T-cell (primary cell): Measurements from ENCODE around the gene ZNF143. TPM values are rescaled to one million over a fixed set of nuclear protein-coding genes. Genes with fewer than 3 reads are reported as not detected.
A peak's percentile ranks its signal among the peaks of the same experiment; 100 is the strongest.

ENCODE experiments used
- ATAC-seq, 4 experiments: fragments of 200-7000 bp in 3 of 4; fragments of 150-1000 bp in 1 of 4; cut with Tn5 transposase; replicated peaks in 1 of 4; 1 replicate in 3 of 4; 2 replicates in 1 of 4; pipeline ENCODE4 v1.10.0; 2021; ENCODE audit warnings: moderate library complexity in 3 of 4, mild to moderate bottlenecking in 2 of 4, moderate number of reproducible peaks in 1 of 4
- CTCF ChIA-PET, 2 donors: fragments of 300-600 bp; sonication (Branson Sonifier 250); formaldehyde crosslinking; loops; one replicate each; lab custom pipeline; 2022; ENCODE audit warnings: antibody characterized with exemption in 2 of 2; lab: Charles Lee
- POLR2A ChIA-PET, 2 donors: fragments of 300-600 bp; sonication (Branson Sonifier 250); formaldehyde crosslinking; loops; one replicate each; lab custom pipeline; 2022; ENCODE audit warnings: antibody characterized with exemption in 2 of 2; lab: Charles Lee
- DNase-seq, 35 experiments: peaks; one replicate each; pipeline versions ENCODE4 v3.0.0 to v3.0.0-alpha.2; 2013 to 2023
- H3K27ac ChIP-seq: one replicate; pipeline ENCODE4 v1.5.1; 2013; ENCODE audit warnings: low read length
- H3K27me3 ChIP-seq, 2 experiments: replicated peaks in 1 of 2; 1 replicate in 1 of 2; 2 replicates in 1 of 2; pipeline versions ENCODE4 v1.6.1 to v1.7.0; 2013; ENCODE audit warnings: low read length in 1 of 2, mixed read lengths in 1 of 2; ENCODE audit not compliant: control insufficient read depth in 2 of 2, insufficient read depth in 2 of 2; ENCODE audit errors: extremely low read depth in 1 of 2
- H3K36me3 ChIP-seq, 2 donors: 1 replicate in 1 of 2; 2 replicates in 1 of 2; pipeline versions ENCODE4 v1.6.1 to v1.7.0; 2013; ENCODE audit warnings: low read length in 1 of 2; ENCODE audit not compliant: control insufficient read depth in 2 of 2, insufficient read depth in 1 of 2; ENCODE audit errors: extremely low read depth in 1 of 2
- H3K4me1 ChIP-seq, 2 experiments: 1 replicate in 1 of 2; 2 replicates in 1 of 2; pipeline versions ENCODE4 v1.6.1 to v1.7.0; 2013; ENCODE audit warnings: low read length in 2 of 2, mixed read lengths in 1 of 2; ENCODE audit not compliant: insufficient read depth in 2 of 2, control insufficient read depth in 1 of 2; ENCODE audit errors: extremely low read depth in 1 of 2
- H3K4me3 ChIP-seq, 2 donors: 1 replicate in 1 of 2; 2 replicates in 1 of 2; pipeline versions ENCODE4 v1.5.1 to v1.7.0; 2013; ENCODE audit warnings: mild to moderate bottlenecking in 2 of 2, low read length in 1 of 2, moderate library complexity in 1 of 2; ENCODE audit not compliant: control insufficient read depth in 1 of 2; ENCODE audit errors: extremely low read depth in 1 of 2
- H3K9me3 ChIP-seq: 2 replicates; pipeline ENCODE4 v1.7.0; 2013
- H3K27ac Mint-ChIP-seq, 2 donors: one replicate each; pipeline ENCODE4 v1.8.0; 2020 to 2021; ENCODE audit warnings: mild to moderate bottlenecking in 2 of 2, mixed read lengths in 2 of 2
- H3K27me3 Mint-ChIP-seq, 2 donors: one replicate each; pipeline ENCODE4 v1.8.0; 2021 to 2022; ENCODE audit warnings: mixed read lengths in 2 of 2
- H3K36me3 Mint-ChIP-seq: one replicate; pipeline ENCODE4 v1.8.0; 2021; ENCODE audit warnings: mixed read lengths
- H3K4me1 Mint-ChIP-seq, 3 donors: one replicate each; pipeline ENCODE4 v1.8.0; 2020 to 2022; ENCODE audit warnings: mixed read lengths in 3 of 3, mild to moderate bottlenecking in 1 of 3
- H3K4me3 Mint-ChIP-seq, 3 donors: one replicate each; pipeline ENCODE4 v1.8.0; 2020 to 2022; ENCODE audit warnings: mild to moderate bottlenecking in 3 of 3, mixed read lengths in 3 of 3, moderate library complexity in 3 of 3
- H3K9me3 Mint-ChIP-seq, 3 donors: one replicate each; pipeline ENCODE4 v1.8.0; 2020 to 2022; ENCODE audit warnings: mixed read lengths in 3 of 3
- WGBS: methylation state at CpG from one replicate; pipeline ENCODE4 v1.1.5; 2013; ENCODE audit warnings: missing lambda C conversion rate; ENCODE audit not compliant: insufficient coverage; 5-methylcytosine and 5-hydroxymethylcytosine counted together
- total RNA-seq, 35 experiments: library from RNA in 6 of 35; stranded (reverse) in 6 of 35; fragments of 120-200 nt in 1 of 35; gene quantifications; one replicate each; pipeline versions ENCODE4 v1.2.1 to v1.2.4 and lab custom pipeline; 2013 to 2026

ZNF143 gene
- total RNA-seq, 5 donors from 2014 or later (not counting 1 experiment from before 2014, with no cell fraction given), result 30.1 to 51.2 (median 46.3) TPM

DNA sequence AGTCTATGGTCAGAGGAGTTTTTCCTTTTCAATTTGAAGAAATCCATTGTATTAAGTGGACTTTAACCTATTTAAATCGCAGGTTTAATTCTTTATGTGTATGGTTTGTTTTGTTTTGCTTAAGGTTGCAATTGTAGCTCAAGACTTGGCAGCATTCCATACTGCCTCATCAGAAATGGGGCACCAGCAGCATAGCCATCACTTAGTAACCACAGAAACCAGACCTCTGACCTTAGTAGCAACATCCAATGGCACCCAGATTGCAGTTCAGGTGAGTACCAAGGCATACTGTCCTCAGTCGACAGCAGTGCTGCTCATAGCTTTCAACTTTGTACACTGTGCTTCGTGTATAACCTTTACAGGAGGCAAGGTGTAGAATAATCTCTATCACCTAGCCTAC lies 64.3 kb downstream of the ZNF143 start:
- H3K27me3 Mint-ChIP-seq, result no peaks in the 10 kb centered on the region
- peaks cover 27% of the 10 kb centered on the region for H3K36me3 Mint-ChIP-seq
- no peak overlapping the region for H3K27ac Mint-ChIP-seq

DNA sequence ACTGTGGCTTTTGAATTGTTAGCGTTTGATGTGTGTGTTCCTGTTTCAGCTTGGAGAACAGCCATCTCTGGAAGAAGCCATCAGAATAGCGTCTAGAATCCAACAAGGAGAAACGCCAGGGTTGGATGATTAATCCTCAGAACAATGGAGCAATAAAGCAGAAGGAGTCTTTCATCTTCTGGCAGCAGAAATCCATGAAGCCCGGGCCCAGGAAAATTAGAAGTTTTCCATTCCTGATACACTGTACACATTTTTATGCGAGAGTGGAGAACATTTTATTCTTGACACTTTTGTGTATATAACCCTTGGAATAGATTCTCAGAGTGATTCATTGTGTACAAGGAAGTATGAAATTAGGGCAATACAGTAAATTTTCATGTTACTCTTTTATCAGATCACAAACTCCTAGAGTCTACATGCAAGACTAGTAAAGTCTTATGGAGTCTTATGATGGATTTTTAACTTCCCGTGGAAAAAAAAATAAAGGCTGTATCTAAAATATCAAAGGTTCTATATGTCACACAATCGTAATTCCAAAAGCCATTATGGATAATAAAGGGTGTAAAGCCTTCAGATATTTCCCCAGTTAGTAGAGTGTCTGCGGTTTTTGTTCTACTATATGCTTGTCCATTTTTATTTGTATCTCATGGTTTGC lies 66.8 kb downstream of the ZNF143 start:
- H3K27ac ChIP-seq, result no peak overlapping the region
- WGBS, result 91% methylated on average over 3 of the region's 8 CpGs
- POLR2A ChIA-PET, result interaction anchor here in 1 of 2 donors (0.7 kb wide), 1 partner anchor 739 kb away, joined by 5 read pairs; no protein-coding TSS in a partner anchor

More for the DNA sequence above, 64.3 kb downstream of the ZNF143 start:
- Mint-ChIP-seq H3K4me1 (no peaks in the 10 kb centered on the region), H3K9me3 (no peaks in the 10 kb centered on the region), H3K4me3 (no peak overlapping the region)
- no peak for DNase-seq
- CTCF ChIA-PET, result no interaction called here
- Histone ChIP-seq H3K36me3 (peaks cover 6 to 37% of the 10 kb centered on the region in 2 donors), H3K4me1 (no peaks in the 10 kb centered on the region), H3K27ac (no peak overlapping the region), H3K4me3 (no peak overlapping the region), H3K27me3 (no peaks in the 10 kb centered on the region), H3K9me3 (no peaks in the 10 kb centered on the region)
- no peak for ATAC-seq
- POLR2A ChIA-PET, result no interaction called here
- no CpG with 5 or more reads among the region's 3 CpGs for WGBS

GRCh38 chr11:9528136-9528501 lies 67.3 kb downstream of the ZNF143 start:
- H3K9me3 Mint-ChIP-seq, result no peaks in the 10 kb centered on the region
- peaks cover 6 to 32% of the 10 kb centered on the region in 2 donors for H3K36me3 ChIP-seq
- no peaks in the 10 kb centered on the region for H3K4me1 ChIP-seq
- no peak overlapping the region for H3K27ac Mint-ChIP-seq
- H3K36me3 Mint-ChIP-seq, result peaks cover 18% of the 10 kb centered on the region
- no peaks in the 10 kb centered on the region for H3K9me3 ChIP-seq
- no peaks in the 10 kb centered on the region for H3K4me1 Mint-ChIP-seq
- ATAC-seq, result no peak
- H3K27me3 ChIP-seq, result no peaks in the 10 kb centered on the region
- POLR2A ChIA-PET, result interaction anchor here in 1 of 2 donors (0.7 kb wide), 1 partner anchor 738 kb away, joined by 5 read pairs; no protein-coding TSS in a partner anchor
- H3K27ac ChIP-seq, result no peak overlapping the region
- H3K4me3 Mint-ChIP-seq, result no peak overlapping the region
- no peak for DNase-seq
- CTCF ChIA-PET, result interaction anchor here (0.6 kb wide), 2 partner anchors 21 to 536 kb away, joined by 3 to 4 read pairs; no protein-coding TSS in a partner anchor
- no CpG with 5 or more reads among the region's 1 CpG for WGBS
- no peaks in the 10 kb centered on the region for H3K27me3 Mint-ChIP-seq
- H3K4me3 ChIP-seq, result no peak overlapping the region

More for the DNA sequence above, 66.8 kb downstream of the ZNF143 start:
- peaks cover 6 to 32% of the 10 kb centered on the region in 2 donors for H3K36me3 ChIP-seq
- Mint-ChIP-seq H3K27me3 (no peaks in the 10 kb centered on the region), H3K27ac (no peak overlapping the region), H3K36me3 (peaks cover 20% of the 10 kb centered on the region), H3K4me1 (no peaks in the 10 kb centered on the region), H3K4me3 (no peak overlapping the region), H3K9me3 (no peaks in the 10 kb centered on the region)
- DNase-seq, result no peak
- no peak for ATAC-seq
- H3K27me3 ChIP-seq, result no peaks in the 10 kb centered on the region
- CTCF ChIA-PET, result interaction anchor here in 1 of 2 donors (0.6 kb wide), 1 partner anchor 535 kb away, joined by 4 read pairs; no protein-coding TSS in a partner anchor
- no peak overlapping the region for H3K4me3 ChIP-seq
- no peaks in the 10 kb centered on the region for H3K4me1 ChIP-seq
- no peaks in the 10 kb centered on the region for H3K9me3 ChIP-seq

DNA sequence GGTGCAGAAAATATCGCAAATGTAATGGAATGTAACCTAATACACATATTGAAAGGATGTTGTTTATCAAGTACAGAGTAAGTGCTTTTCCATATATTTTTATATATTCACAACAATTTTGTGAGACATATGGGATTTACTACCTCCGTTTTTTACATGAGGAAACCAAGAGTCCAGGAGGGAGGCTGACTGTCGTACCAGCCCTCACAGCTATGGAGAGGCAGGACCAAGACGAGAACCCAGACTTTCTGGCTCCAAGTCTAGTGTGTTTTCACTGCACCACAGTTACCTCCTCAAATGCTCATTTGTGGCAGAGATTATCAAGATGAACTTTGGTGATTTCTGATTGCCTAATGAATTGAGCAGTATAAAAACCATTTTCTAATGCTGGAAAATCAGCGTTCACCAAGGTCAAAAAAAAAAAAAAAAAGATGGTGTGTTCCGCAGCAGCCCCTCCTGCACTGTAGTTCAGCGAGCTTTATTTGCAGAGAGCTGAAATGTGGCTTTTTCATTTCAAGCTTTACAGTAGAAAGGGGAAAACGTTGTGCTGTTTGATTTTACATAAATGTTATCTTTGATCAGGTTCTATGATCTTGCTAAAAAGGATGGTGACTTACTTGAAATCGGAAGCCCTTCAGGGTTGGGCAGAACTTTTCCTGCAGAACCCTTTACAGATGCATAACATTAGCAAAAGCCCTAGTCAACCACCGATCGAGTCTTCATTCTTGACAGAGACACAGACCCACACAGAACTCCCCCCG lies 67.9 kb downstream of the ZNF143 start:
- DNase-seq (no peak), ATAC-seq (peak in 3 of 4 experiments; percentile 13 to 26 (median 23))
- no peaks in the 10 kb centered on the region for H3K4me1 Mint-ChIP-seq
- no peaks in the 10 kb centered on the region for H3K27me3 Mint-ChIP-seq
- no peaks in the 10 kb centered on the region for H3K27me3 ChIP-seq
- peaks cover 6 to 32% of the 10 kb centered on the region in 2 donors for H3K36me3 ChIP-seq
- H3K9me3 Mint-ChIP-seq, result no peaks in the 10 kb centered on the region
- no peak overlapping the region for H3K4me3 ChIP-seq
- POLR2A ChIA-PET, result interaction anchor here in 1 of 2 donors (0.7 kb wide), 1 partner anchor 738 kb away, joined by 5 read pairs; no protein-coding TSS in a partner anchor
- no peak overlapping the region for H3K4me3 Mint-ChIP-seq
- WGBS, result 96% methylated on average over 6 of the region's 12 CpGs
- no peaks in the 10 kb centered on the region for H3K9me3 ChIP-seq
- CTCF ChIA-PET, result interaction anchor here in 1 of 2 donors (0.6 to 1.5 kb wide), 2 partner anchors 22 kb away, joined by 3 read pairs; no protein-coding TSS in a partner anchor
- H3K4me1 ChIP-seq, result no peaks in the 10 kb centered on the region
- H3K27ac Mint-ChIP-seq, result peak overlapping the region in 1 of 2 donors; percentile 39
- H3K36me3 Mint-ChIP-seq, result peaks cover 17% of the 10 kb centered on the region
- no peak overlapping the region for H3K27ac ChIP-seq

DNA sequence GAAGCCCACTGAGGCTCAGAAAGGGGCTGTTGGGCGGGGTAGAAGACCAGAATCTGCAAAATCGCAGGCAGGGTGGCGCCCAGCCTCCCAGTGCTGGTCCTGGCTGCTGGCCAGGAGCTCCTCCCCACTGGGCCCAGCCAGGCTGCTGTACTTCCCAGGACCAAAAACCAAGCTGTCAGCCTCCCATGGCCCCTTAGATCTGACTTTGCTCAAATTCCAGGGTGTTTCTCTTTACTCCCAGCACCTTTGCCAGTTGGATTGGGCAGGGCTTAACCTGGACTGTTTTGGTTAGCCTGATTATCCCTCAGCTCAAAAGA lies 68.5 kb downstream of the ZNF143 start:
- no peaks in the 10 kb centered on the region for H3K4me1 ChIP-seq
- peaks cover 6 to 29% of the 10 kb centered on the region in 2 donors for H3K36me3 ChIP-seq
- H3K9me3 Mint-ChIP-seq, result no peaks in the 10 kb centered on the region
- no peaks in the 10 kb centered on the region for H3K9me3 ChIP-seq
- ATAC-seq (peak in 1 of 4 experiments; percentile 24), DNase-seq (no peak)
- no peaks in the 10 kb centered on the region for H3K27me3 Mint-ChIP-seq
- no peaks in the 10 kb centered on the region for H3K27me3 ChIP-seq
- no peak overlapping the region for H3K4me3 ChIP-seq
- WGBS, result 100% methylated on average over 3 of the region's 3 CpGs
- peaks cover 17% of the 10 kb centered on the region for H3K36me3 Mint-ChIP-seq
- no peaks in the 10 kb centered on the region for H3K4me1 Mint-ChIP-seq
- peak overlapping the region in 1 of 2 donors; percentile 34 for H3K27ac Mint-ChIP-seq
- H3K4me3 Mint-ChIP-seq, result no peak overlapping the region
- CTCF ChIA-PET, result interaction anchor here in 1 of 2 donors (1.5 kb wide), 1 partner anchor 23 kb away, joined by 3 read pairs; no protein-coding TSS in a partner anchor
- H3K27ac ChIP-seq, result no peak overlapping the region
- POLR2A ChIA-PET, result no interaction called here

GRCh38 chr11:9530020-9530621 lies 69.3 kb downstream of the ZNF143 start:
- Histone ChIP-seq H3K27me3 (no peaks in the 10 kb centered on the region), H3K9me3 (no peaks in the 10 kb centered on the region), H3K4me1 (no peaks in the 10 kb centered on the region), H3K36me3 (peaks cover 6 to 25% of the 10 kb centered on the region in 2 donors), H3K27ac (no peak overlapping the region), H3K4me3 (no peak overlapping the region)
- ATAC-seq (no peak), DNase-seq (no peak)
- Mint-ChIP-seq H3K27ac (no peak overlapping the region), H3K27me3 (no peaks in the 10 kb centered on the region), H3K36me3 (peaks cover 15% of the 10 kb centered on the region), H3K4me1 (no peaks in the 10 kb centered on the region), H3K4me3 (no peak overlapping the region), H3K9me3 (no peaks in the 10 kb centered on the region)
- 95% methylated on average over 3 of the region's 9 CpGs for WGBS
- POLR2A ChIA-PET, result no interaction called here
- CTCF ChIA-PET, result interaction anchor here in 1 of 2 donors (0.5 to 1.5 kb wide), 2 partner anchors 18 to 24 kb away, joined by 3 read pairs; no protein-coding TSS in a partner anchor
